Epidermal melanocyte (primary cell): ENCODE measurements around the gene GLIPR1L2.

ENCODE experiments used
- DNase-seq: peaks from one replicate; pipeline ENCODE4 v3.0.0; 2011; ENCODE audit warnings: low spot score; ENCODE audit not compliant: insufficient read length

The GLIPR1L2 gene

GRCh38 chr12:75476071-75476470 is 85.2 kb downstream of the GLIPR1L2 start:
- no peak for DNase-seq

GRCh38 chr12:75477137-75477536 is 86.2 kb downstream of the GLIPR1L2 start:
- no peak for DNase-seq

GRCh38 chr12:75478116-75478794 is 87.4 kb downstream of the GLIPR1L2 start:
- no peak for DNase-seq

- no peak for DNase-seq
Measured at GRCh38 chr12:75479963-75480461, 89.1 kb downstream of the GLIPR1L2 start.

- peak; percentile 44 for DNase-seq
Measured at GRCh38 chr12:75480469-75480949, 89.6 kb downstream of the GLIPR1L2 start, which contains the start of gene GLIPR1. GLIPR1 (plus strand) TSS chr12:75480755; CDS start chr12:75480881, 126 bp downstream.

- DNase-seq = no peak
Measured at GRCh38 chr12:75481013-75481705, 90.3 kb downstream of the GLIPR1L2 start.

- DNase-seq = no peak
Measured at GRCh38 chr12:75481774-75482173, 90.9 kb downstream of the GLIPR1L2 start.
